ENCODE data around the gene MINDY2.
A peak's percentile ranks its signal among the peaks of the same experiment; 100 is the strongest.
"Not testable (repeated sequence)": the region's sequence is repeated elsewhere in the genome, so short reads cannot be mapped to it uniquely, and the experiment has no call there.

The MINDY2 gene

DNA sequence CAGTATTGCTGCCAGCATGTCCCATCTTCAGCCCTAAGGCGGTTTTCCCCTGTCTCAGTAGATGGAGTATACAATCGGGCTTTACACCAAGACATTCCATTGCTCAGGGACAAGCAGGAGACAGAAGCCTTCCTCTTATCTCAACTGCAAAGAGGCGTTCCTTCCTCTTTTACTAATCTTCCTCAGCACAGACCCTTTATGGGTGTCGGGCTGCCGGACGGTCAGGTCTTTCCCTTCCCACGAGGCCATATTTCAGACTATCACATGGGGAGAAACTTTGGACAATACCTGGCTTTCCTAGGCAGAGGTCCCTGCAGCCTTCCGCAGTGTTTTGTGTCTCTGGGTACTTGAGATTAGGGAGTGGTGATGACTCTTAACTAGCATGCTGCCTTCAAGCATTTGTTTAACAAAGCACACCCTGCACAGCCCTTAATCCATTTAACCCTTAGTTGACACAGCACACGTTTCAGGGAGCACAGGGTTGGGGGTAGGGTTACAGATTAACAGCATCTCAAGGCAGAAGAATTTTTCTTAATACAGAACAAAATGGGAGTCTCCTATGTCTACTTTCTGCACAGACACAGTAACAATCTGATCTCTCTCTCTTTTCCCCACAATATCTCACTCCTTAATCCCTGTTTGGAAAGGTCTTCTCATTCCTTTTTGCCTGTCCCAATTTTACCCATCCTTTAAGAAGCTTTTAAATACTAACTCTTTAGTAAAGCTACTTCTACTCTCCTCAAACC lies 62.8 kb downstream of the MINDY2 start:
- not testable (repeated sequence) for DNase-seq

DNA sequence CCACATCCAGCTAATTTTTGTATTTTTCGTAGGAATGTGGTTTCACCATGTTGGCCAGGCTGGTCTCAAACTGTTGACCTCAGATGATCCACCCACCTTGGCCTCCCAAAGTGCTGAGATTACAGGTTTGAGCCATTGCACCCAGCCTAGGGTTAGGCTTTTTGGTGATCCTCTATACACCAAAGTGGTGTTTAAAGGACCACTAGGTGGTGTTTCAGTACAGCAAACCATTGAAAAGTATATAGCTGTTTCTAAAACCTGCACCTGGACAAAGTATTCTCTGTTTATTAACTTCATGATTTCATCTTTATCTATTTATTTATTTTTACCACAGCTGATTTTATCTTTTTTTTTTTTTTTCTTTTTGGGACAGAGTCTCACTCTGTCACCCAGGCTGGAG lies 68.4 kb downstream of the MINDY2 start:
- DNase-seq = no peak

DNA sequence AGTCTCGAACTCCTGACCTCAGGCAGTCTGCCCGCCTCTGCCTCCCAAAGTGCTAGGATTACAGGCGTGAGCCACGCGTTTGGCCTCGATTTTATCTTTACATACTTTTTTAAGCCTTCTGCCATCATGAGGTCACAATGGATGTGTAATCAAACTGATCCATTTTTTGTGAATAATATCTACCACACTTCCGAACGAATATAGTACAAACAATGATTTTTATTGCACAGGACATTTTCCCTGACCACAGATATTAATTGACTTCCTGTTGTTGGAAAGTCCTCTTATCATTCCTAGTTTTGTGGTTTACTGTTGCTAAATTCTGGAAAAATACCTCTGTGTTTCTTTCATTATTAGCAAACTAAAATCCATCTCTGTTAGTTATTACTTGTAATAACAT lies 68.9 kb downstream of the MINDY2 start:
- no peak for DNase-seq

DNA sequence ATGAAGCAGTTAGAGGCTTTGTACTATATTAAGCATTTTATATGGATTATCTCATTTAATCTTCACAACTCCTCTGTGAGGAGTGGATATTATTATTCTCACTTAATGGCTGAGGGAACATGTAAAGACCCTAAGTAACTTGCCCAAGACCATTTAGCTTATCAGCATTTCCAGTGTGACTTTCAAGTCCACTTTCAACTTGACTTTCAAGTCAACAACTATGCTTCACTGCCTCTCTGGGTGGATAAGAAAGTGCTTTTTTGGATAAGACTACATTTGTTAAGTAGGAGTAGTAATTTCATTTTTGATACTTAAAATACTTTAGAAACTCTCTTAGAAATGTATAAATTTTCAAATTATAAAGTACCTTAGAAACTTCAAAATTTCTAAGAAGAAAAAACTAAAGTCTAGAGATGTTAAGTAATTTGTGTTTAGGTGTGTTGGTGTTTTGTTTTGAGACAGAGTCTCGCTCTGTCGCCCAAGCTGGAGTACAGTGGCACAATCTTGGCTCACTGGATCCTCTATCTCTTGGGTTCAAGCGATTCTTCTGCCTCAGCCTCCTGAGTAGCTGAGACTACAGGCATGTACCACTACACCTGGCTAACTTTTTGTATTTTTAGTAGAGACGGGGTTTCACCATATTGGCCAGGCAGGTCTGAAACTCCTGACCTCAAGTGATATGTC lies 71.8 kb downstream of the MINDY2 start:
- no peak for DNase-seq

DNA sequence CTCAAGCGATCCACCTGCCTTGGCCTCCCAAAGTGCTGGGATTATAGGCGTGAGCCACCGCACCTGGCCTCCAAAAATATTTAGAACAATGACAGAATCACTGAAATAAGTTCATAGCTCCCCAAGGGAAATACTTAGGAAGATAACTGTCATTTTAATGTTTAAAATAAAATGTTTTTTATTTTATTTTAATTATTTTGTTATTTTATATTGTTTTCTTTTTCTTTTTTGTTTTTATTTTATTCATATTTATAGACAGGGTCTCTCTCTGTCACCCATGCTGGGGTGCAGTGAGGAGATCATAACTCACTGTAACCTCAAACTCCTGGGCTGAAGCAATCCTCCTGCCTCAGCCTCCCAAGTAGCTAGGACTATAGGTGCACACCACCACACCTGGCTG lies 80.1 kb downstream of the MINDY2 start:
- not testable (repeated sequence) for DNase-seq

DNA sequence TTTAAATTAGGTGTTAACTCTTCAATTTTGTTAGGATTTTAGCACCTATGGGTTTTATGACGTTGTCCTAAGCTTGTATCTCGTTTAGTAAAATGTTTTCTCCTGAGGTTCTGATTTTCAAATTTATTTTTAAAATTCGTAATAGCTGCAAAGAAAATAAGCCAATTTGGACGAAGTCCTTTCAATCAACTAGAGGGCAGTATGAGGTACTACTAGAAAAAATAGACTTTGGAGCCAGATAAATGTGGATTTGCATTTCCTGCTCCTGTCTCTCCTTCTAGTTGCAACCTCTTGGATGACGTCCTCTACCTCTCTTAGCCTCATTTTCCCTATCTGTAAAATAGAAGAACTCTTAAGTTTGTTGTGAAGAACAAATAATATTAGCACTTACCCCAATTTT lies 81.2 kb downstream of the MINDY2 start:
- DNase-seq = no peak

DNA sequence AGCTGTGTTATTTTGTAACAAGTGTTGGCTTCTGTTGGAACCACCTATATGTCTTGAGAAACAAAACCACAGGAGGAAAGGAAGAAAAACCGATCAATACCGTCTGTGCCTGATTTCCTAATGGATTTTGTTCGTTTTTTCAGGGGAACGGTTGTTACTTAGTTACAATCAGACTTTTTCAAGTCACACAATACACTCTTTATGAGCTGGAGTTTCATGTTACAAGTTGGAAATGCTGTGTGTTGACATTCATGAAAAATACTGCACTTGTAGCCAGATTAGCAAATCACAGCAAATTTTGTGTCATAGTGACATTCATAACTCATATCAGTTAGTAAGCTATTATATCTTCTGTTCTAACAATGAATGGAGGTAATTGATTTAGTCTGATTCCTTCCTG lies 83.5 kb downstream of the MINDY2 start:
- no peak for DNase-seq

DNA sequence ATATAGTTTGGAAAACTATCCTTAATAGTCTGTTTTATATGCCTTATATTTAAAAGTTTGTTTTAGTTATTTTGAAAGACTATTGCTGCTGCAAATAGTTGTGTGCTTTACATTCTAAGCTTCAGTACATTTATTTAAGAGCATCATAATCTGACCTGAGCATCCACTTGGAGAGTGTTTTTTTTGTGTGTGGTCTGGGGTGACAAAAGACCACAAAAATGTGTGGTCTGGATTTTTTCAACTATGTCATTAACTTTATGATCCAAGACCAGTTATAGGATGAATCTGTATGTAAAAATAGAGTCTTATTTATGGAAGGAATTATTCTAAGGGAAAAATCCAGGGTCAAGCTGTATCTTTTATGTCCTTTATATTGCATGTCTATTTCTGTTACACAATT lies 85.0 kb downstream of the MINDY2 start:
- DNase-seq = no peak

DNA sequence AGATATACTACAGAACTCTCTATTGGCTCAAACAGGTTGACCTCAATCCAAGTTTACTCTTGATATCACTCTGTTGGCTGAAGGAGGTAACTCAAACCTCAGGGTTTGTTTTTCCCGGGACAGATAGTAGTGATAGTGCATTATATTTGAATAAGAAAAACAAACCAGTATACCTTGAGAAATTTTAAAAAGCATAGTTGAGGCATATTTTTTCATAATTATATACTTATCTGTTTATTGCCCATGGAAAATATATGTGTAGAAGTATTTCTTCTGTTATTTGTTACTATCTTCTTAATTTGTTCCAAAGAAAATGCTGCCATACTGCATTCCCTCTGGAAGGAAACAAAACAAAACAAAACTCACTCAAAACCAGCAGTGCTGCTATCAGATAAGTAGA lies 85.5 kb downstream of the MINDY2 start:
- not testable (repeated sequence) for DNase-seq

DNA sequence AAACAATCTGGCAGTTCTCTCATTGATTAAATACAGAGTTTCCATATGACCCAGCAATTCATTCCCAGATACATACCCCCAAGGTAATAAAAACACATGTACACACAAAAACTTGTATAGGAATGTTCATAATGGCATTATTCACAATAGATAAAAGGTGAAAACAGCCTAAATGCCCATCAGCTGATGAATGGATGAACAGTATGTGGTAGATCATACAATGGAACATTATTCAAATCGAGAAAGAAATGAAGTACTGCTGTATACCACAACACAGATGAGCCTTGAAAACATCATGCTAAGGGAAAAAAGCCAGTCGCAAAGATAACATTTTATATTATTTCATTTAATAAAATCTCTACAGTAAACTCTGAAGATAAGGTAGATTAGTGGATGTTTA lies 91.2 kb downstream of the MINDY2 start:
- DNase-seq = no peak

DNA sequence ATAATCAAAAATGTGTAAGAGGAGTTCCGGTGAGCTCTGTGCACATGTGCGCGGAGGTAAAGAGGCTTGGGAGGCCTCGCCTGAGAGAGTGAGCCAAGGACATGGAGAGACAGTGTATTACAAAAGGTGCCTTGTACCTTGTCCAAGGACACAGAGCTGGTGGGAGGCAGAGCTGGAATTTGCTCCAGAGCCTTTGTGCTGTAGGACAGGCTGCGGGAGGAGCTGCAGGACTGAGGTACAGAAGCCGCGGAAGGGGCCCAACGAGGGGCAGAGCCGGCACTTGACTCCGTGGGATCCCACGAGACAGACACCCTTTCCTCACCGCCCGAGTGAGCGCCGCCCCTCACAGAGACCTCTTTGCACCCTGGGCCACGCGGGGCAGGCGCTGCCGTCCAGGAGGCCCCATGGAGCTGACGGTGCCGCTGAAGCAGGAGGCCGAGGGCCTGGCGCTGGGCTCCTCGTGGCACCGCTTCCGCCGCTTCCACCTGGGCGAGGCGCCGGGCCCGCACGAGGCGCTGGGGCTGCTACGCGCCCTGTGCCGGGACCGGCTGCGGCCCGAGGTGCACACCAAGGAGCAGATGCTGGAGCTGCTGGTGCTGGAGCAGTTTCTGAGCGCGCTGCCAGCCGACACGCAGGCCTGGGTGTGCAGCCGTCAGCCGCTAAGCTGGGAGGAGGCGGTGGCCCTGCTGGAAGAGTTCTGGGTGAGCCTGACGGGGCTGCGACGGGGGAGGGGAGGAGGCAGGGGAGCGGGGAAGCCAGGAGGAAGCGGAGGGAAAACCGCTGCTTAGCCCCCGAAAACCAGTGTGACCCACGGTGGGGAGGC lies 93.7 kb downstream of the MINDY2 start:
- peak in 2 of 6 experiments; percentile 1 to 6 for DNase-seq

DNA sequence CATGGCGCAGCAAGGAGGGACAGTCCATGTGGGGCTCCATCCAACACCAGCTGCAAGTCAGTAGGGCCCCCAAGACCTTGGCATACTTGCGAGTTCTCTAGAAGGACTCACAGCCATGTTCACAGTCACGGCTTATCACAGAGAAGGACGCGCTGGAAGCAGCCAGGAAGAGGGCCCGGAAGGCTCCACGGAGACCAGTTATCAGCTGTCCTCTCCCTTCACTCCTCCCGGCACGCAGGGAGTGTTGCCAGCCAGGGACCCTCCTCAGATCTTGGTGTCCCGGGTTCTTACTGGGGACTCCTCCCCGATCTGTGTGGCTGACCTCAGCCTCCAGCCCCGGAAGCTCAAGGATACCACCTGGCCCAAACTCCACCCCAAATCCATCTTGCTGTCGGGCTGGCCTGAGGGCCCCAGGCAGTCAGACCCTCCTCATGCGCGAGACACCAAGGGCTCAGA lies 94.4 kb downstream of the MINDY2 start:
- no peak for DNase-seq

DNA sequence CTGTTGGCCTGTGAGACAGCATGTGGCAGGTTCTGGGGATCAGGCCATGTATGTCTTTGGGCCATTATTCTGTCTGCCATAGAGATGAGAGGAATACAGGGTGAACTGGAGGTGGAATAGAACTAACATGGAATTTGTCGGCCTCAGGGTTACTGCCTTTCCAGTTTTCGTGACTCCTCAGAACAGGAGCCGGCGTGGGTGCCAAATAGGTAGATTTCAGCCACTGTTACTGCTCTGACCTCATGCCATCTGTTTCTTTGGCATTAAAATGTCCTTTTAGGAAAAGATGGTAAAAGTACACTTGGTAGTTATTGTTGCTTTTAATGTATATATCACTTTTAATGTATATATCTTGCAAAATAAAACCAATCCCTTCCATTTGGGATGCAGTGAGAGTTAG lies 96.8 kb downstream of the MINDY2 start:
- DNase-seq = no peak

DNA sequence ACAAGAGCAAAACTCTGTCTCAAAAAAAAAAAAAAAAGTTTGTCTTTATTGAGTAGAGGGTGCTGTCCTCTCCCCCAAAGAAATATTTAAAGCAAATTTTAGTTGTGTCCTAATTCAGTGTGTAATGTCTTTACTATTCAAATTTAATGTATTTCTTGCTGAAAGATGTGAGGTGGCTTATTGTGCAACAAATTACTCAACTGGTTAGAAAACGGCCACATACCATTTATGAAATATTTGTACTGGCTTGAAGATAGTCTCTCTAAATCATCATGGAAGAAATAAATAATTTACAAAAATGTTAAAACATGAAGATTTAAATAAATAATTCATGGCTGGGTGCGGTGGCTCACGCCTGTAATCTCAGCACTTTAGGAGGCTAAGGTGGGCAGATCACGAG lies 99.3 kb downstream of the MINDY2 start:
- no peak for DNase-seq

DNA sequence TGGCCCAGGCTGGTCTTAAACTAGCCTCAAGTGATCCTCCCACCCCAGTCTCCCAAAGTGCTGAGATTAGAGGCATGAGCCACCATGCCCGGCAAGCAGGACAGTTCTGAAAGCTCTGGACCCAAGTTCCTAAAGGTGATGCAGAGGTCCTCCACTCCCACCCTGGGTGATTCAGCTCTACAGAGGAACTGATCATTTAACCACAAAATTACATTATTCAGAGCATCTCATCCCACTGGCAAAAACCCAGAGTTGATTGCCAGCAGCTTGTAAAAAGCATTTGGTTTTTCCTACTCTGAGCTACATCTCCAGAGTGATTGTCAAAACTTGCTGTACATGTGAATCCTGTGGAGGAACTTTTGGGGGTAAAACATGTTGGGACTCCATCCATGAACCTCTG lies 102.2 kb downstream of the MINDY2 start:
- no peak for DNase-seq

DNA sequence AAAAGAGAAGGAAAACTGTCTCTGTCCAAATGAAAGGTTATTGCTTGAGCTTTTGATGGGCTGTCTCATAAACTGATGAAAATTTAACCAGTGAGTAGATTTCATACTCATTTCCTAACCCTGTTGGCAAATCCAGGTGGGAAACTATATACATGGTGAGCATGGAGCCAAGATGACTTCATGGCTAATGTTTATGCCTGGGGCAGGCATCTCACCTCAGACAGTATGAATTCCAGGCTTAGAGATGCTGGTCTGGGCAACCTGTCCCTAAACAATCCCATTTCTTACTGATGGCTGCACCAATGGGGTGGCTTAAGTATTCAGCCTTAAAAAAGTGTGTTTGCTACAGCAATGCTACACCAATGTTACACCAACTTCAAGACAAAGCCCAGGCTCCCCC lies 104.2 kb downstream of the MINDY2 start:
- no peak for DNase-seq

DNA sequence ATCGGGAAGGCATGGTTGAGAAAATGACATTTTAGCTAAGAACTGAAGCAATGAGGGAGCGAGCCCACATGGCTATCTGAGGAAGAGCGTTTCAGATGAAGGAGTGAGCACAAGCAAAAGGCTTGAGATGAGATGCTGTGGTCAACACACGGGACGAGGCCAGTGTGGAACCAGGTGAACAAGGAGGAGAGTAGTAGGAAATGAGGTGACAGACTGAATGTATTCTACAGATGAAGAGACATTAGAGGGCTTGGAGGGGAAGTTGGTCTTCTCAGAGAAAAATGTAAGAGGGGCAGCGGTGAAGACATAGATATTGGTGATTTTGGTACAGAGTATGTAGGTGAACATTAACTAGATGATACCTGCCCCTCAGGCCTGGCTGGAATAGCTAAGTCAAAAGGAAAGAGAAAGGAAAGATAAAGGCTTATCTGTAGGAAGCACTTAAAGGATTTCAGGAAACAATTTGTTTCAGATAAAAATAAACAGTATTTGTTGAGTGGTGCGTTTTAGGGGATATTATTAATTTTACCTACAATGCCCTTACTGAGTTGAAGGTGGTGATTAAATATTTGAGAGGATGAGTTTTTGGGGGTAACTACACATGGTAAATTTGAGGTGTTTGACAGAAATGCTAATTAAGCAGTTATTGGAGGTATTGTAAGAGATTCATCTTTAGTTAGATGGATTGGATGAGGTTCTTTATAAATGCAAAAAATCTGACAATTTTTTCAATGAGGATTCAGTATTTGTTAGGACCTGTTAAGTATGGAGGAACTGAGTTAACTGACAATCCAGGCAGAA lies 105.4 kb downstream of the MINDY2 start:
- DNase-seq = no peak

DNA sequence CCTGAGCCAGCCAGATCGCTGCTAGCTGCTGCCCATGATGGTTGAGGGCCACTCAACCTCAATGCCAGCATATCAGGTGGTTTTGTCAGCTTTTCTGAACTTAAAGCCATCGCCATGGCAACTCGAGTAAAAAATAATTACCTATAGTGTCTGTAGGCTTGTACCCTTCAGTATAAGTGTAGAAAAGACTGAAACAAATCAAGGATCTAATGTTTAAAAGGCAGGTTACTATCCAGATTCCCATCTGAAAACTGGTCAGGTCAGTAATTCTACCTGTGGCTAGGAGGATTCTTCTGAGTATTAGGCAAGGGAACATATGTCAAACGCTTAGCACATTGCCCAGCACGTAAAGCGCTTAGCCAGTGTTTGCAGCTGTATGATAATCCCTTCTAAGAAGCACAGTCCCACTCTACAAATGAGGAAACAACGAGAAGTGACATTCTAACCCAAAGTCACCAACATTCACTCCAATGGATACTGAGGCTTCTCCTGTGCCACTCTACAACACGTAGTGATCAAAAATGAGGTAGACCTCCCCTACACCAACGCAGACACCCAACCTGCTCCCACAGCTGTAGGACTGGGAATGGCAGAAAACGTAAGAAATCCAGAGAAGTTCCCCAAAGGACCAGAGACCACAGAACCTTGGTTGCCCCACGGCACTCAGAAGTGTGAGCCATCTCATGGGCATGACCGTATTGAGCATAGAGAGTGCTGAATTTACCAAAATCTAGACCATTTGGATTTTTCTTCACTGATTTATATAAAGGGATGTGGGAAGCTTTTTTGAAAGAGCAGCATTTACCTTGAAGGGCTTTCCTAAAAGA lies 107.1 kb downstream of the MINDY2 start:
- DNase-seq = no peak

DNA sequence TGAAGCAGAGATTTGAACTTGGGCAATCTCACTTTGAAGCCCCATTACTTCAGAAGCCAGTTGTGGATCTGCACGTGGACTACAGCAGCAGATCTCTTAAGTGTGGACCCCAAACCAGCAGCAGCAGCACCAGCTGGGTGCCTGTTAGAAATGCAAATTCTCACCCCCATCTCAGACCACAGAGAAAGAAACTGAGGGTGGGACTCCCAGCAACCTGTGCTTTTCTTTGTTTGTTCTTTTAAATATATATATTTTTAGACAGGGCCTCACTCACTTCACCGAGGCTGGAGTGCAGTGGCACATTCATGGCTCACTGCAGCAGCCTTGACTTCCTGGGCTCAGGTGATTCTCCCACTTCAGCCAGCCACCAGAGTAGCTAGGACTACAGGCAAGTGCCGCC lies 109.2 kb downstream of the MINDY2 start:
- no peak for DNase-seq

DNA sequence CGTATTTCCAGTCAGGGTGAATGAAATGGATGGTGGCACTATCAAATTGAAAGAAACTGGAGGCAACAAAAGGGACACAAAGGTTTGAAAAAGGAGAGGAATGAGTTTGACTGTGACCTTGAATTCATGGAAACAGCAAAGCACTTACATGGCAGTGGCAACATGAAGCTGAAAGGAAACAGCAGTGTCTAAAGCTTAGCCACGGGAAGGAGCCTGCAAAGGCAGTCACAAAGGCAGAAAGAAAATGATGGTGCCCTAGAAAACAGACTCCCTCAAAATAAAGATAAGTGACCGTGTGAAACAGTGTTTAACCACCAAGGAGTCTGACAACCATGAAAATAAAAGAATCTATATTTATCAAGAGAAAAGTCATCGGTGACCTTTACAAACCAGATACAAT lies 111.1 kb downstream of the MINDY2 start:
- no peak for DNase-seq

DNA sequence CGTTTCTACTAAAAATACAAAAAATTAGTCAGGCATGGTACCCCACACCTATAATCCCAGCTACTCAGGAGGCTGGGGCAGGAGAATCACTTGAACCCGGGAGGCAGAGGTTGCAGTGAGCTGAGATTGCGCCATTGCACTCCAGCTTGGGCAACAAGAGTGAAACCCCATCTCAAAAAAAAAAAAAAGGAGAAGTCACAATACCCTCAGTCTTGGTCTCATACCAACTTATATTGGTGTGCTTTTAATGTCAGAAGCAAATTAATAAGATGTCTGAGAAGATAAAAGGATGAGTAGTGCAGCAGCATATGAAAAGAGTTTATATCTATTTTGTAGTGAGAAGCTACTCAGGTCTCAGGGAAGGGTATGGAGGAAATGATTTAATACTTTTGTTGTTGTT lies 112.8 kb downstream of the MINDY2 start:
- not testable (repeated sequence) for DNase-seq

DNA sequence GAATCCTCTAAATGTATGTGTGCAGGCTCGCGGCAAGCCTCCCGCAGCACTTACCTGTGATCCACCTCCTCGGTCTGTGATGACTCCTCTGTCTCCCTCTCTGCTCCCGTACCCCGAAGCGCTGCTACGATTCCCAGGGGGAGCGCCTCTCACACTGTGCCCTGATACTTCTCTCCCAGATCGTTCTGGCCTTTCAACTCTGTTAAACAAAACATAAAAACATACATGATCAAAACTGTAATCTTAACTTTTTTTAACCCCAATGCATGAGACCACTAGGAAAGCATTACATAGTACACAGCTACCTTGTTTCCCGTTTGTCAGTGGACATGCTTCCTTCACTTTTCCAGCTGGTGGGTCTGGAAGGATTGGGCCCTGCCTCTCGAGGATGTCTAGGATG lies 115.8 kb downstream of the MINDY2 start:
- DNase-seq = no peak
